AG08395 (cell line): ENCODE results near the gene ARMC2.
A peak's percentile ranks its signal among the peaks of the same experiment; 100 is the strongest.
"Not testable (repeated sequence)": the region's sequence is repeated elsewhere in the genome, so short reads cannot be mapped to it uniquely, and the experiment has no call there.

Experiments
- DNase-seq: peaks from one replicate; pipeline ENCODE4 v3.0.0; 2012; ENCODE audit warnings: mixed read lengths, low spot score

ARMC2 gene

GRCh38 chr6:108916026-108916686 lies 67.9 kb downstream of the ARMC2 start:
- no peak for DNase-seq

- DNase-seq = no peak
Measured at GRCh38 chr6:108920751-108921150, 72.5 kb downstream of the ARMC2 start.

GRCh38 chr6:108921547-108922361 lies 73.5 kb downstream of the ARMC2 start:
- DNase-seq = peak; percentile 58

DNA sequence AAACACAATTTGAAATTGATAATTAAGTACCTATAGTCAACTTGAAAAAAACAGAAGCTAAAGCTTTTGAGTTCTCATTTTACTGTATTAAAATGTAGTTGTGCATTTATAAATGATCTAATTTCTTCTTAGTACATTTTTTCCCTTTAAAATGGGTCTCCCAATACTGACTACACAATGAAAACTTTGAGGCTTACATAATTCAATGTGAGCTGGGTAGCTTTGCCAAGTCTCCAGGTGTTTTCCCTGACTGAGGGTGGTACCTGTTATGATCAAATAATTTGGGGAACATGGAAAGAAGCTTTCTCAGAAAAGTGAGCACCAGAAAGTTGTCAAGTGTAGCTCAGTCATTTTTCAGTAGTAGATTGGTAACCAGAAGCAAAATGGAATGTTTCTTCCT lies 74.3 kb downstream of the ARMC2 start:
- no peak for DNase-seq

DNA sequence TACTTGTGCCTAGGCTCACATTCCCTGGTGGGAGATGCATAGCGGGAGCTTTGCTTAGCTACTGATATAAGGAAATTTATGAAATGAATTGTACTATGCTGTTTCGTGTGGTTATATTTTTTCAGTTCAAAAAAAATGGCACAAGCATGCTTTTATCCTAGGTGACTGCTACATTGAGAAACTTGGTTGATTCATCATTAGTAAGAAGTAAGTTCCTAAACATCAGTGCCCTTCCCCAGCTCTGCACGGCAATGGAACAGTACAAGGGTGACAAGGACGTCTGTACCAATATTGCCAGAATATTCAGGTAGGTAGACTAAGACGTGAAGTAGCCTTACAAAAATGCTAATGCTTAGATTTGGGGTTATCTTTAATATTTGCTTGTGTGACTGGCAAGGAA lies 79.7 kb downstream of the ARMC2 start:
- no peak for DNase-seq

DNA sequence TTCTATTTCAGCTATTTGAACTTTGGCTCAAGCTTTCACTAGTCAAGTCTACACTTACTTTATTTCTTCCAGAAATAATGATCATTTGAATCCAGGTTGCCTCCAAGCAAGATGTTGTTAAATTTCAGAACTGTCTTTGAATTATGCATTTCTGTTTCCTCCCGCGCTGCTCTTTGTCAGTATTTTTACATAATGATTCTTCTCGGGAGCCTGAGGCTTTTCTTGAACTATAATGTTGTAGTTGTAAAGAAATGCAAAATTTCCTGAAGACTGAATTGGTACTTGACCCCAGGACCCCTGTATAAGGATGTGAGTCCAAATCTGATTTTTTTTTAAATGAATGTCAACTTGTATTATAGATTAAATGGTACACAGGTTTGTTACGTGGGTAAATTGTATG lies 80.4 kb downstream of the ARMC2 start:
- DNase-seq = no peak

DNA sequence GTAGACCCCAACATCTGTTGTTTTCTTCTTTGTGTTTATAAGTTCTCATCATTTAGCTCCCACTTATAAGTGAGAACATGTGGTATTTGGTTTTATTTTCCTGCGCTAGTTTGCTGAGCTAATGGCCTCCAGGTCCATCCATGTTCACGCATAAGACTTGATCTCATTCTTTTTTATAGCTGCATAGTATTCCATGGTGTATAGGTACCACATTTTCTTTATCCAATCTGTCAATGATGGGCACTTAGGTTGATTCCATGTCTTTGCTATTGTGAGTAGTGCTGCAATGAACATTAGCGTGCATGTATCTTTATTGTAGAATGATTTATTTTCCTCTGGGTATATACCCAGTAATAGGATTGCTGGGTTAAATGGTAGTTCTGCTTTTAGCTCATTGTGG lies 82.9 kb downstream of the ARMC2 start:
- DNase-seq = not testable (repeated sequence)

DNA sequence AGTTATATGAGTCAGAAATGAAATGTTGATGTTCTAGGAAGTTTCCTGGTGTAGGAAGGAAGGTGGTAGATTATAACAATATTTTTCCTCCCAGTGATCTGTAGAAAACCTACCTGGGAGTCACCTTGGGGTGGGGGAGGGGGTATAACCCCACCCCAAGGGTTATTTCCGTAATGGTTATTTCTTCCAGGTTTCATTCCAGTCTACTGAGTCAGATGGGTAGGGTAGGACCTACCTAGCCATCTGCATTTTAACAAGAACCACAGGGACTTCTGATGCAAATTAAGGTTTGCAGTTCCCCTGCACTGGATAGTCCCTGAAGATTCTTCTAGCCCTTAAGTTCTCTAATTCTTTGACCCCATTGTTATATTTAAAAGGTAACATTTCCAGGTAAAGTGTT lies 88.9 kb downstream of the ARMC2 start:
- no peak for DNase-seq

GRCh38 chr6:108940741-108941140 lies 92.5 kb downstream of the ARMC2 start:
- DNase-seq = no peak

GRCh38 chr6:108941281-108941680 lies 93.1 kb downstream of the ARMC2 start:
- no peak for DNase-seq

- no peak for DNase-seq
Measured at GRCh38 chr6:108941859-108942258, 93.6 kb downstream of the ARMC2 start.

GRCh38 chr6:108942556-108943492 lies 94.6 kb downstream of the ARMC2 start:
- DNase-seq = no peak

- DNase-seq = no peak
Measured at GRCh38 chr6:108944071-108944470, 95.8 kb downstream of the ARMC2 start.

- peak; percentile 90 for DNase-seq
Measured at GRCh38 chr6:108944707-108945680, 96.8 kb downstream of the ARMC2 start.

DNA sequence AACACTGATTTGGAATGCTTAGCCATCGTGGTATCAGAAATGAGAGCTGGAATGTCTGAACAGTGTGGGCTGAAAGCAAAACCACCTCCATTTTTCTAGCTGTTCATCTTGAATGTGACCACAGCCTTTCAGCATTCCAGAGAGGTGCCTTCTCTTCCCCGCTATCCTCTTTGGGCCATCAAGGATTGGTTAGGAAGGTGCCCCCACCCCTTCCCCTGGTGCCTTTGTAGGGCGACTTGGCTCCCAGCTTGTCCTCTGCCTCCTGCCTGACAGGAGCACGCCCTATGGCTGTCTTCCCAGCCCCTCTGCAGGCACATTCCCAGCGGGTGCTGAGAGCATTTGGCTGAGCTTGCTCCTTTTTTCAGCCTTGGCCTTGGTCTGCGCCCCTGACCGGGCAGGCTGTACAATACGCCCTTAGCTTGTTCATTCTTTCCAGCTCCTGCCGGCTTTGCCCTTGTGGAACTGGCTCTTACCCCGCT lies 97.5 kb downstream of the ARMC2 start:
- DNase-seq = peak; percentile 58

GRCh38 chr6:108946695-108947094 lies 98.5 kb downstream of the ARMC2 start:
- no peak for DNase-seq

- peak; percentile 75 for DNase-seq
Measured at GRCh38 chr6:108947114-108947854, 99.1 kb downstream of the ARMC2 start.

- no peak for DNase-seq
Measured at GRCh38 chr6:108948181-108948661, 100.0 kb downstream of the ARMC2 start.

- DNase-seq = no peak
Measured at GRCh38 chr6:108951351-108951953, 103.2 kb downstream of the ARMC2 start.
